ENCODE results near the gene GOLGA2. TPM values are rescaled to one million over a fixed set of nuclear protein-coding genes. Genes with fewer than 3 reads are reported as not detected.

GOLGA2 gene
- polyA plus RNA-seq, 1 of the 3 experiments (the other 2 are of a cell fraction), result 103 TPM

GRCh38 chr9:128288273-128289004, 12.6 kb upstream of the GOLGA2 start:
- H3K4me1 ChIP-seq (ENCODE audit: control insufficient read depth in 1 of 2, insufficient read depth in 2 of 2, low read depth in 1 of 2, low read length in 1 of 2), result no peaks in the 10 kb centered on the region
- H3K4me2 ChIP-seq, result no peak overlapping the region
- no peaks in the 10 kb centered on the region; the same call in 1 of the 2 replicates for H3K79me2 ChIP-seq (ENCODE audit: insufficient read depth)
- no peaks in the 10 kb centered on the region for H3K9me3 ChIP-seq
- CTCF ChIA-PET, result interaction anchor here (1.0 kb wide), 1 partner anchor 53 kb away, joined by 4 read pairs; no protein-coding TSS in a partner anchor
- 85% methylated on average over 10 of the region's 11 CpGs for WGBS (ENCODE audit: low lambda C conversion rate)
- H3K27me3 ChIP-seq (ENCODE audit: insufficient read depth), result no peaks in the 10 kb centered on the region
- no peak overlapping the region for H2AFZ ChIP-seq (ENCODE audit: low read depth)
- H4K20me1 ChIP-seq (ENCODE audit: insufficient read depth), result no peaks in the 10 kb centered on the region
- no peak overlapping the region for H3K9ac ChIP-seq
- no peaks in the 10 kb centered on the region for H3F3A ChIP-seq (replicated peaks; ENCODE audit: insufficient read depth)
- no peaks in the 10 kb centered on the region for H3K36me3 ChIP-seq (replicated peaks in 1 of 2; ENCODE audit: control insufficient read depth in 1 of 2, insufficient read depth in 2 of 2, low read length in 1 of 2)
- POLR2A ChIA-PET, result interaction anchor here (0.5 kb wide), 1 partner anchor 25 kb away, joined by 3 read pairs; no protein-coding TSS in a partner anchor
- DNase-seq, result no peak
- H3K27ac ChIP-seq (ENCODE audit: low read depth in 2 of 2, low read length in 1 of 2), result no peak overlapping the region
- H3K4me3 ChIP-seq (ENCODE audit: low read depth in 2 of 2, low read length in 1 of 2), result no peak overlapping the region
- TF ChIP-seq YY1 (IDR thresholded peaks at IDR 0.05; ENCODE audit: low read depth) (no peak), SIN3A (IDR thresholded peaks at IDR 0.05; ENCODE audit: borderline replicate concordance, low read depth, low read length) (no peak)
- no peaks in the 10 kb centered on the region for H3K9me2 ChIP-seq

GRCh38 chr9:128286440-128286839, 10.6 kb upstream of the GOLGA2 start:
- Histone ChIP-seq H3K27ac (ENCODE audit: low read depth in 2 of 2, low read length in 1 of 2) (no peak overlapping the region), H3K4me3 (ENCODE audit: low read depth in 2 of 2, low read length in 1 of 2) (no peak overlapping the region), H3K4me2 (no peak overlapping the region), H3F3A (replicated peaks; ENCODE audit: insufficient read depth) (peaks cover 9% of the 10 kb centered on the region), H3K36me3 (replicated peaks in 1 of 2; ENCODE audit: control insufficient read depth in 1 of 2, insufficient read depth in 2 of 2, low read length in 1 of 2) (no peaks in the 10 kb centered on the region), H3K9ac (no peak overlapping the region), H3K4me1 (ENCODE audit: control insufficient read depth in 1 of 2, insufficient read depth in 2 of 2, low read depth in 1 of 2, low read length in 1 of 2) (no peaks in the 10 kb centered on the region), H3K27me3 (ENCODE audit: insufficient read depth) (no peaks in the 10 kb centered on the region), H3K9me2 (no peaks in the 10 kb centered on the region), H4K20me1 (ENCODE audit: insufficient read depth) (no peaks in the 10 kb centered on the region), H3K79me2 (ENCODE audit: insufficient read depth) (no peaks in the 10 kb centered on the region; the same call in 1 of the 2 replicates), H2AFZ (ENCODE audit: low read depth) (no peak overlapping the region), H3K9me3 (no peaks in the 10 kb centered on the region)
- TF ChIP-seq FOSL2 (IDR thresholded peaks at IDR 0.05; ENCODE audit: borderline replicate concordance, low read depth) (no peak), MAX (IDR thresholded peaks at IDR 0.05; ENCODE audit: low read depth) (no peak), ELF1 (IDR thresholded peaks at IDR 0.05) (no peak), GABPA (IDR thresholded peaks at IDR 0.05; ENCODE audit: low read depth) (no peak), YY1 (IDR thresholded peaks at IDR 0.05; ENCODE audit: low read depth) (no peak), RXRA (IDR thresholded peaks at IDR 0.05; ENCODE audit: borderline replicate concordance, low read depth) (no peak), USF1 (IDR thresholded peaks at IDR 0.05; ENCODE audit: borderline replicate concordance, low read depth) (no peak), PBX3 (IDR thresholded peaks at IDR 0.05) (no peak)
- 85% methylated on average over 6 of the region's 6 CpGs for WGBS (ENCODE audit: low lambda C conversion rate)
- ChIA-PET POLR2A (no interaction called here), CTCF (interaction anchor here (0.8 to 3.0 kb wide), 3 partner anchors 9 to 126 kb away, joined by 3 to 18 read pairs (median 3); no protein-coding TSS in a partner anchor)
- DNase-seq, result no peak
